Urinary bladder (tissue), 4 donors: ENCODE measurements around the gene AFAP1. TPM values are rescaled to one million over a fixed set of nuclear protein-coding genes. Genes with fewer than 3 reads are reported as not detected.

Source experiments
- DNase-seq: peaks from one replicate; pipeline ENCODE4 v3.0.0-alpha.2; 2015; ENCODE audit errors: extremely low spot score
- H3K27ac ChIP-seq: one replicate; pipeline ENCODE4 v1.5.1; 2013; ENCODE audit warnings: low read depth, mild to moderate bottlenecking, moderate library complexity
- H3K36me3 ChIP-seq: one replicate; pipeline ENCODE4 v1.6.1; 2013; ENCODE audit warnings: mild to moderate bottlenecking, moderate library complexity; ENCODE audit not compliant: insufficient read depth
- H3K4me1 ChIP-seq: one replicate; pipeline ENCODE4 v1.6.1; 2013; ENCODE audit warnings: mild to moderate bottlenecking, moderate library complexity; ENCODE audit not compliant: insufficient read depth
- H3K4me3 ChIP-seq: one replicate; pipeline ENCODE4 v1.5.1; 2013; ENCODE audit warnings: low read depth, low read length
- WGBS: extraction: QIAGEN DNeasy Blood & Tissue Kit; methylation state at CpG from one replicate; pipeline ENCODE4 v1.1.7; 2013; 5-methylcytosine and 5-hydroxymethylcytosine counted together
- polyA plus RNA-seq: library from polyadenylated mRNA; stranded (reverse); fragments of 200-250 nt; gene quantifications from one replicate; pipeline ENCODE4 v1.2.3, GENCODE V29; 2013
- total RNA-seq: library from RNA; depleted of rRNA; stranded (reverse); fragments of >200 nt; gene quantifications from one replicate; pipeline ENCODE4 v1.2.3, GENCODE V29; 2014
- donor health status: healthy with polysubstance abuse.
- donor health status: healthy.

Gene AFAP1
- total and polyA plus RNA-seq, 2 donors: 27.8 to 41.8 TPM

GRCh38 chr4:7874838-7875237 is 64.8 kb downstream of the AFAP1 start:
- no peaks in the 10 kb centered on the region for H3K4me1 ChIP-seq

GRCh38 chr4:7873881-7874280 is 65.8 kb downstream of the AFAP1 start:
- no peaks in the 10 kb centered on the region for H3K36me3 ChIP-seq
- DNase-seq: no peak
- H3K4me1 ChIP-seq: no peaks in the 10 kb centered on the region
- no peak overlapping the region for H3K4me3 ChIP-seq
- H3K27ac ChIP-seq: no peak overlapping the region
- 100% methylated on average over 1 of the region's 1 CpG for WGBS

More at GRCh38 chr4:7874838-7875237, 64.8 kb downstream of the AFAP1 start:
- 90% methylated on average over 3 of the region's 3 CpGs for WGBS
- Histone ChIP-seq H3K36me3 (no peaks in the 10 kb centered on the region), H3K27ac (no peak overlapping the region), H3K4me3 (no peak overlapping the region)
- DNase-seq: no peak

GRCh38 chr4:7872264-7872771 is 67.3 kb downstream of the AFAP1 start:
- H3K27ac ChIP-seq: no peak overlapping the region
- no peaks in the 10 kb centered on the region for H3K4me1 ChIP-seq
- no peak for DNase-seq
- WGBS: 18% methylated on average over 4 of the region's 4 CpGs
- no peak overlapping the region for H3K4me3 ChIP-seq
- no peaks in the 10 kb centered on the region for H3K36me3 ChIP-seq

- Histone ChIP-seq H3K4me3 (no peak overlapping the region), H3K27ac (no peak overlapping the region), H3K4me1 (no peaks in the 10 kb centered on the region), H3K36me3 (no peaks in the 10 kb centered on the region)
- DNase-seq: no peak
- WGBS: 87% methylated on average over 16 of the region's 16 CpGs
These were observed 68.3 kb downstream of the AFAP1 start for GRCh38 chr4:7871356-7871755.

GRCh38 chr4:7868892-7869471 is 70.7 kb downstream of the AFAP1 start:
- Histone ChIP-seq H3K36me3 (no peaks in the 10 kb centered on the region), H3K4me3 (no peak overlapping the region), H3K27ac (no peak overlapping the region), H3K4me1 (no peaks in the 10 kb centered on the region)
- WGBS: 97% methylated on average over 4 of the region's 4 CpGs
- DNase-seq: no peak

- Histone ChIP-seq H3K36me3 (no peaks in the 10 kb centered on the region), H3K4me3 (no peak overlapping the region), H3K27ac (no peak overlapping the region), H3K4me1 (no peaks in the 10 kb centered on the region)
- 89% methylated on average over 6 of the region's 6 CpGs for WGBS
- no peak for DNase-seq
These were observed 71.3 kb downstream of the AFAP1 start for GRCh38 chr4:7868436-7868775.

- Histone ChIP-seq H3K4me1 (no peaks in the 10 kb centered on the region), H3K27ac (no peak overlapping the region), H3K36me3 (no peaks in the 10 kb centered on the region), H3K4me3 (no peak overlapping the region)
- DNase-seq: no peak
- 76% methylated on average over 8 of the region's 8 CpGs for WGBS
These were observed 71.8 kb downstream of the AFAP1 start for GRCh38 chr4:7867701-7868435.

GRCh38 chr4:7867191-7867590 is 72.5 kb downstream of the AFAP1 start:
- Histone ChIP-seq H3K27ac (no peak overlapping the region), H3K36me3 (no peaks in the 10 kb centered on the region), H3K4me3 (no peak overlapping the region), H3K4me1 (no peaks in the 10 kb centered on the region)
- DNase-seq: no peak
- 87% methylated on average over 7 of the region's 7 CpGs for WGBS

GRCh38 chr4:7865533-7865932 is 74.1 kb downstream of the AFAP1 start:
- no peak overlapping the region for H3K4me3 ChIP-seq
- WGBS: 96% methylated on average over 5 of the region's 5 CpGs
- no peak overlapping the region for H3K27ac ChIP-seq
- DNase-seq: no peak
- H3K4me1 ChIP-seq: no peaks in the 10 kb centered on the region
- no peaks in the 10 kb centered on the region for H3K36me3 ChIP-seq

GRCh38 chr4:7864685-7865084 is 75.0 kb downstream of the AFAP1 start:
- no peaks in the 10 kb centered on the region for H3K36me3 ChIP-seq
- H3K27ac ChIP-seq: no peak overlapping the region
- H3K4me3 ChIP-seq: no peak overlapping the region
- WGBS: 83% methylated on average over 2 of the region's 2 CpGs
- DNase-seq: no peak
- H3K4me1 ChIP-seq: no peaks in the 10 kb centered on the region

GRCh38 chr4:7863911-7864681 is 75.6 kb downstream of the AFAP1 start:
- no peak overlapping the region for H3K4me3 ChIP-seq
- H3K4me1 ChIP-seq: no peaks in the 10 kb centered on the region
- H3K27ac ChIP-seq: no peak overlapping the region
- 94% methylated on average over 4 of the region's 4 CpGs for WGBS
- DNase-seq: peak; percentile 93
- H3K36me3 ChIP-seq: no peaks in the 10 kb centered on the region

- 68% methylated on average over 16 of the region's 16 CpGs for WGBS
- Histone ChIP-seq H3K4me3 (no peak overlapping the region), H3K4me1 (no peaks in the 10 kb centered on the region), H3K27ac (no peak overlapping the region), H3K36me3 (no peaks in the 10 kb centered on the region)
- no peak for DNase-seq
These were observed 77.0 kb downstream of the AFAP1 start for GRCh38 chr4:7862561-7863192.

- H3K4me1 ChIP-seq: no peaks in the 10 kb centered on the region
- WGBS: 32% methylated on average over 6 of the region's 6 CpGs
- no peak overlapping the region for H3K4me3 ChIP-seq
- H3K27ac ChIP-seq: no peak overlapping the region
- no peak for DNase-seq
- no peaks in the 10 kb centered on the region for H3K36me3 ChIP-seq
These were observed 78.2 kb downstream of the AFAP1 start for GRCh38 chr4:7861440-7861881.
